ENCODE data around the gene PRKG1. TPM values are rescaled to one million over a fixed set of nuclear protein-coding genes. Genes with fewer than 3 reads are reported as not detected.

PRKG1 gene
- polyA plus RNA-seq, 4 donors: 0.45 to 7.4 (median 1.3) TPM

DNA sequence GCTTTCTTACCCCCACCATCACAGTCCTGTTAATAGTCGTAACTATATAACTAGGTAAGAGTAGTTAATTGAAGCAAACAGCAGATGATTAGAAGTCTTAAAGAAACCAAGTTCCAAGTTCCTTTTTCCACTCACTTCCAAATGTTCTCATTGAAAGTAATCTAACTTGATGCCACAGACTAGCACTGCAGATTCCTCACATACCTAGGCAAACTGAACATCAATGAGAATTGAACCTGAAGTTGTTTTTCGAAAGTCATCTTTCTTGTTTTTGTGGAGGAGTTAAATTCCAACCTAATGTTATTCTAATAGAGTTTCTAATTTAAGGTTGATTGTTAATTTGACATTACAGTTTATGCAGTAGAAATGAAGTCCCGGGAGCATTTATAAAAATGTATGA is 5.5 kb downstream of the PRKG1 start:
- FAIRE-seq: no peak
- Histone ChIP-seq H3K4me3 (ENCODE audit: low read depth in 1 of 3, low read length in 3 of 3) (no peak overlapping the region), H3K36me3 (ENCODE audit: control insufficient read depth in 3 of 3, insufficient read depth in 2 of 3, low read depth in 1 of 3, low read length in 3 of 3) (no peaks in the 10 kb centered on the region), H3K27me3 (ENCODE audit: control insufficient read depth in 3 of 3, insufficient read depth in 3 of 3, low read length in 3 of 3) (peaks cover 0 to 15% (median 0%) of the 10 kb centered on the region in 3 donors), H3K9me3 (ENCODE audit: control insufficient read depth in 2 of 2, insufficient read depth in 1 of 2, low read depth in 1 of 2, low read length in 1 of 2) (no peaks in the 10 kb centered on the region), H3K4me1 (ENCODE audit: control insufficient read depth in 3 of 3, insufficient read depth in 2 of 3, low read depth in 1 of 3, low read length in 2 of 3) (peaks cover 0 to 9% (median 0%) of the 10 kb centered on the region in 3 donors), H3K27ac (ENCODE audit: low read depth in 1 of 3, low read length in 2 of 3) (no peak overlapping the region)
- WGBS, 3 donors: 78 to 93% (median 93%) methylated on average over 3 of the region's 3 CpGs
- no peak for DNase-seq

DNA sequence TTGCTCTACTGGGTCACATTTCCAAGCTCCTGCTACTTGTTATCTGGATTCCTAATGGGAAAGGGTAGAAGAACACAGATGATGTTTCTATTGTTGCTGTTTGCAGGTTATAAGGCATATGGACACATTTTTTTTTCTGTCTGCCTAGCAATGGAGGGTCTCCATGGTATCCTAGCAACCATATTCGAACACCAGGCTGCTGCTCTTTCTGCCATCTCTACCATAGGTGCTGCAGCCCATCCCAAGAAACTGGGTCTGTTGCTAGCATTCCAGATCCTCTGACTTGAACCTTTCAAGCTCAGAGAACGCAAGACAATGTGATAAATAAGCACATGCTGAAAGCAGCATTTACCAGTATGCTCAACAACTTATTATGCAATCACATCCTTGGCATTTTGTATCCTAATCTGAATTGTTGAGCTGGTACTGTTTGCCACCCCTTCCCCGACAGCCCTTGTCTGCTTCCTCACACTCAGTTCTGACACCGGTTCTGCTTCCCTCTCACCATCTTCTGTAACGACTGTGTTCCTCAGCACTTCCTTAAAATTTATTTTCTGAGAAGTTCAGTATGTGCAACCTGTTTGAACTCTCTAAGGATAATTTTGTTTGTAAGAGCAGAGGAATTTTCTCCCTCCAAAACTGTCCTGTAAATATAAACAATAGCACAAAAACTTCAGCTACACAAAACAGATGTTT is 6.2 kb downstream of the PRKG1 start:
- Histone ChIP-seq H3K4me1 (ENCODE audit: control insufficient read depth in 3 of 3, insufficient read depth in 2 of 3, low read depth in 1 of 3, low read length in 2 of 3) (peaks cover 0 to 9% (median 0%) of the 10 kb centered on the region in 3 donors), H3K36me3 (ENCODE audit: control insufficient read depth in 3 of 3, insufficient read depth in 2 of 3, low read depth in 1 of 3, low read length in 3 of 3) (no peaks in the 10 kb centered on the region), H3K27me3 (ENCODE audit: control insufficient read depth in 3 of 3, insufficient read depth in 3 of 3, low read length in 3 of 3) (peaks cover 0 to 10% (median 0%) of the 10 kb centered on the region in 3 donors), H3K9me3 (ENCODE audit: control insufficient read depth in 2 of 2, insufficient read depth in 1 of 2, low read depth in 1 of 2, low read length in 1 of 2) (no peaks in the 10 kb centered on the region), H3K4me3 (ENCODE audit: low read depth in 1 of 3, low read length in 3 of 3) (no peak overlapping the region), H3K27ac (ENCODE audit: low read depth in 1 of 3, low read length in 2 of 3) (no peak overlapping the region)
- FAIRE-seq (no peak), DNase-seq (no peak)
- WGBS, 3 donors: 49 to 80% (median 66%) methylated on average over 5 of the region's 5 CpGs

DNA sequence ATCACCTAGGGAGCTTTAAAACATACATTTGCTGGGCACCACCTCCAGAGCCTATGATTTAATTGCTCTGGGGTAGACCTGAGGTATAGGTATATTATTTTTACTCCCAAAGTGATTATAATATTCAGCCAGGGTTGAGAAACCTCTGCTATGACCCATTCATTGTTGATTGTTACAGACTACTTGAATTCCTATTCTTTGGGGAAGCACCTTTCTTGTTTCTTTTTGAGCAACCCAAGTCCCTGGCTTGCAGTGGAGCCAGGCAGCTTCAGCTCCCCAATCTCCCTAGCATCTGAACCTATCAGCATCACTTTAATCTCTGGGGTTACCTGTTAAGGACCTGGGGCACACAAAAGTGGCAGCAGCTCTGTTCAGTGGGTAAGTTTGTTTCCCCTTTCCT is 8.6 kb downstream of the PRKG1 start:
- H3K4me1 ChIP-seq (ENCODE audit: control insufficient read depth in 3 of 3, insufficient read depth in 2 of 3, low read depth in 1 of 3, low read length in 2 of 3): peaks cover 0 to 9% (median 0%) of the 10 kb centered on the region in 3 donors
- DNase-seq (no peak), FAIRE-seq (no peak)
- H3K4me3 ChIP-seq (ENCODE audit: low read depth in 1 of 3, low read length in 3 of 3): no peak overlapping the region
- H3K9me3 ChIP-seq (ENCODE audit: control insufficient read depth in 2 of 2, insufficient read depth in 1 of 2, low read depth in 1 of 2, low read length in 1 of 2): no peaks in the 10 kb centered on the region
- H3K36me3 ChIP-seq (ENCODE audit: control insufficient read depth in 3 of 3, insufficient read depth in 2 of 3, low read depth in 1 of 3, low read length in 3 of 3): no peaks in the 10 kb centered on the region
- H3K27ac ChIP-seq (ENCODE audit: low read depth in 1 of 3, low read length in 2 of 3): peak overlapping the region in 2 of 3 donors; percentile 37 to 71
- H3K27me3 ChIP-seq (ENCODE audit: control insufficient read depth in 3 of 3, insufficient read depth in 3 of 3, low read length in 3 of 3): no peaks in the 10 kb centered on the region

DNA sequence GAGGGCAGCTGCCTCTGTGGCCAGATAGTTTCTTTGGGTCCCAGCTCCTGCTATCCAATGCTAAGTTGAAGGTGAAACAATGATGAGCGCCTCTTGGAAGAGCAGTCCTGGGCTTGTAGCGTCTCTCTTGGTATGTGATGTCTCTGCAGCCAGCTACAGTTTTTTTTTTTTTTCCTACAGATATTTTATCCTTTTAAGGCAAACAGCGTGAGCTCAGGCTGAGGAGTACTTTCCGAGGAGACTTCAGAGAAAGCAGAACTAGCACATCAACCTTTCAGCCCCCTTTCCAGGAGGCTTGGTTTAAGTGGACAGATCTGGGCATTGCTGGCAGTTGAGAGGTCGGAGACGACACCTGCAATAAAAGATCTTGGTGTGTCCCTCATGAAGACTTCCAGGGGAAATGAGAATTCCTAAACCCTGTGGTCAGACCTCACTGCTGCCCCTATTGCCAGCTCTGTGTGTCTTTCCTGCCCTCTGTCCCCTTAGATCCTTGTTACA is 9.1 kb downstream of the PRKG1 start:
- Histone ChIP-seq H3K27me3 (ENCODE audit: control insufficient read depth in 3 of 3, insufficient read depth in 3 of 3, low read length in 3 of 3) (no peaks in the 10 kb centered on the region), H3K27ac (ENCODE audit: low read depth in 1 of 3, low read length in 2 of 3) (peak overlapping the region in 2 of 3 donors; percentile 37 to 71), H3K9me3 (ENCODE audit: control insufficient read depth in 2 of 2, insufficient read depth in 1 of 2, low read depth in 1 of 2, low read length in 1 of 2) (no peaks in the 10 kb centered on the region), H3K4me3 (ENCODE audit: low read depth in 1 of 3, low read length in 3 of 3) (no peak overlapping the region), H3K36me3 (ENCODE audit: control insufficient read depth in 3 of 3, insufficient read depth in 2 of 3, low read depth in 1 of 3, low read length in 3 of 3) (no peaks in the 10 kb centered on the region), H3K4me1 (ENCODE audit: control insufficient read depth in 3 of 3, insufficient read depth in 2 of 3, low read depth in 1 of 3, low read length in 2 of 3) (peaks cover 0 to 9% (median 0%) of the 10 kb centered on the region in 3 donors)
- WGBS, 3 donors: 53 to 71% (median 55%) methylated on average over 6 of the region's 6 CpGs
- FAIRE-seq (no peak), DNase-seq (peak; percentile 22 to 48)

DNA sequence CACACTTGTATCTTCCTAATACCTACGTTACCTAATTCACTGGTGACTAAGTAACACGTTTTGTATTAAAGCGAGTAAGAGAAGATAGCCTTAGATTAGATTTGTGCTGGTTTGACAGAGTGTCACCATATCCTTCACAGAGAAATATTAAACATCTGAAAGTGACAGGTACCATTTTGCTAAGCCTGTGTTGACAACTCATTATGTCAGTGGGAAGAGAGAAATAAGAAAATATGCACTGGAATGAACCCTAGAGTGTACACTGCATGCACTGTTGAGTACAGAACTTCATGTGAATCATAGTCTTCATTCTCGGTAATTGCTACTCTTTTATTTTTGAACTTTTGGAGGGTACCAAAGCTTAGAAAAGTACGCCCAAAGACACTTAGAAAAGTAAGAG is 10.9 kb downstream of the PRKG1 start:
- Histone ChIP-seq H3K4me3 (ENCODE audit: low read depth in 1 of 3, low read length in 3 of 3) (no peak overlapping the region), H3K9me3 (ENCODE audit: control insufficient read depth in 2 of 2, insufficient read depth in 1 of 2, low read depth in 1 of 2, low read length in 1 of 2) (no peaks in the 10 kb centered on the region), H3K4me1 (ENCODE audit: control insufficient read depth in 3 of 3, insufficient read depth in 2 of 3, low read depth in 1 of 3, low read length in 2 of 3) (peaks cover 0 to 9% (median 0%) of the 10 kb centered on the region in 3 donors), H3K27ac (ENCODE audit: low read depth in 1 of 3, low read length in 2 of 3) (no peak overlapping the region), H3K27me3 (ENCODE audit: control insufficient read depth in 3 of 3, insufficient read depth in 3 of 3, low read length in 3 of 3) (no peaks in the 10 kb centered on the region), H3K36me3 (ENCODE audit: control insufficient read depth in 3 of 3, insufficient read depth in 2 of 3, low read depth in 1 of 3, low read length in 3 of 3) (no peaks in the 10 kb centered on the region)
- no peak for FAIRE-seq
- WGBS, 3 donors: 88 to 89% (median 89%) methylated on average over 5 of the region's 5 CpGs
- DNase-seq: no peak

DNA sequence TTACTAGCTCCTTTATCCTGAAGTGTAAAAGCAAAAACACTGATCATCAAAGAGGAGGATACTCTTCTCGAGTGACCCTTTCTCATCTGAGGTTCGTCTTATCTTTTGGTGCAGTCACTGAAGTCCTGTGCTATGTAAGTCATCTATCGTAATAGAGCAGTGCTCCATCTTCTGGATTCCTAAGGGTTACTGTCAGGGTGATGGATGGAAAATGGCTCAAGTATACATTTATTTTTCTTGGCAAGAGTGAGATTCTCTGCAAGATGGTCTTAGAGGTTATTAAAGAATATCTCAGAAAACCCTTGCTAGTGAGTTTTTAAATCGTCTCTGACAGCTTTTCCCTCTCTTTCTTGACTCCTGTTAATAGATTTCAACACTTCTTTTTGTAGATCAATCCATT is 12.4 kb downstream of the PRKG1 start:
- WGBS, 3 donors: 73 to 84% (median 80%) methylated on average over 4 of the region's 4 CpGs
- no peak overlapping the region for H3K4me3 ChIP-seq (ENCODE audit: low read depth in 1 of 3, low read length in 3 of 3)
- no peaks in the 10 kb centered on the region for H3K27me3 ChIP-seq (ENCODE audit: control insufficient read depth in 3 of 3, insufficient read depth in 3 of 3, low read length in 3 of 3)
- H3K27ac ChIP-seq (ENCODE audit: low read depth in 1 of 3, low read length in 2 of 3): no peak overlapping the region
- H3K9me3 ChIP-seq (ENCODE audit: control insufficient read depth in 2 of 2, insufficient read depth in 1 of 2, low read depth in 1 of 2, low read length in 1 of 2): no peaks in the 10 kb centered on the region
- peaks cover 0 to 9% (median 0%) of the 10 kb centered on the region in 3 donors for H3K4me1 ChIP-seq (ENCODE audit: control insufficient read depth in 3 of 3, insufficient read depth in 2 of 3, low read depth in 1 of 3, low read length in 2 of 3)
- DNase-seq (no peak), FAIRE-seq (no peak)
- no peaks in the 10 kb centered on the region for H3K36me3 ChIP-seq (ENCODE audit: control insufficient read depth in 3 of 3, insufficient read depth in 2 of 3, low read depth in 1 of 3, low read length in 3 of 3)

DNA sequence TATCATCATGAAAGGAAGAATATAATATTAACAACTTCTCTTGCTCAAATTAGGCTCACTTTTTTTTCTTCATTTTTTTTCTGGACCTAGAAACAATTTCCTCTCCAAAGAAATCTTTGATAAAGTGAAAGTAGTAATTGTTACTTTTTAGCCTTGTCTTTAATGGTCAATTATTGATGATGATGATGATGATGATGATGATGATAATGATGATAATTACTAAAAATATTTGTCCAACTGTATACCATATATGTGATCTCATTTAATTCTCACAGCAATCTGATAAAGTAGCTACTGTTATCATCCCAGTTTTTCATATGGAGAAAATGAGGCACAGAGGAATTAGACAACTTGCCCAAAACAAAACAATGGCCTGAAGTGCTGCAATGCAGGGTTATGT is 12.8 kb downstream of the PRKG1 start:
- H3K27ac ChIP-seq (ENCODE audit: low read depth in 1 of 3, low read length in 2 of 3): no peak overlapping the region
- no peaks in the 10 kb centered on the region for H3K27me3 ChIP-seq (ENCODE audit: control insufficient read depth in 3 of 3, insufficient read depth in 3 of 3, low read length in 3 of 3)
- DNase-seq: no peak
- H3K9me3 ChIP-seq (ENCODE audit: control insufficient read depth in 2 of 2, insufficient read depth in 1 of 2, low read depth in 1 of 2, low read length in 1 of 2): no peaks in the 10 kb centered on the region
- H3K4me3 ChIP-seq (ENCODE audit: low read depth in 1 of 3, low read length in 3 of 3): no peak overlapping the region
- H3K4me1 ChIP-seq (ENCODE audit: control insufficient read depth in 3 of 3, insufficient read depth in 2 of 3, low read depth in 1 of 3, low read length in 2 of 3): peaks cover 0 to 9% (median 0%) of the 10 kb centered on the region in 3 donors
- H3K36me3 ChIP-seq (ENCODE audit: control insufficient read depth in 3 of 3, insufficient read depth in 2 of 3, low read depth in 1 of 3, low read length in 3 of 3): no peaks in the 10 kb centered on the region
- no peak for FAIRE-seq

DNA sequence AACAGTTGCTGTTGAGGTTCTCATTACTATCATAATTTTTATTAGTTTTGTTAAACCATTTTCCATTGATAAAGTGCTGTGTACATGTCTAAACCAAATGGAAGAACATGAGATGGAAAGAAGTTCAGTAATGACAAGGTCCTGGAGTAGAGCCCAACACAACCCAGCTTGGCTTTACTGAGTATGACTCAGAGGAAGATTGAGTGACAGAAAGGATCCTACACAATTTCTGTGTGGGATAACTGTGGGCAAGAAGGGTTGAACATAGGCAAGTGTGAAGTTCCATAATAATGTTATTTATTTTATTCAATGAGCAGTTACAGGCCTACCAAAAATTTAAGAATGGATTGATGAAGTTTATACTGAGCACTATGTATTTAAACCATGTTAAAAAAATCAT is 15.9 kb downstream of the PRKG1 start:
- DNase-seq (no peak), FAIRE-seq (no peak)
- no peaks in the 10 kb centered on the region for H3K27me3 ChIP-seq (ENCODE audit: control insufficient read depth in 3 of 3, insufficient read depth in 3 of 3, low read length in 3 of 3)
- no peaks in the 10 kb centered on the region for H3K36me3 ChIP-seq (ENCODE audit: control insufficient read depth in 3 of 3, insufficient read depth in 2 of 3, low read depth in 1 of 3, low read length in 3 of 3)
- H3K4me3 ChIP-seq (ENCODE audit: low read depth in 1 of 3, low read length in 3 of 3): no peak overlapping the region
- H3K9me3 ChIP-seq (ENCODE audit: control insufficient read depth in 2 of 2, insufficient read depth in 1 of 2, low read depth in 1 of 2, low read length in 1 of 2): no peaks in the 10 kb centered on the region
- H3K27ac ChIP-seq (ENCODE audit: low read depth in 1 of 3, low read length in 2 of 3): no peak overlapping the region
- H3K4me1 ChIP-seq (ENCODE audit: control insufficient read depth in 3 of 3, insufficient read depth in 2 of 3, low read depth in 1 of 3, low read length in 2 of 3): no peaks in the 10 kb centered on the region

DNA sequence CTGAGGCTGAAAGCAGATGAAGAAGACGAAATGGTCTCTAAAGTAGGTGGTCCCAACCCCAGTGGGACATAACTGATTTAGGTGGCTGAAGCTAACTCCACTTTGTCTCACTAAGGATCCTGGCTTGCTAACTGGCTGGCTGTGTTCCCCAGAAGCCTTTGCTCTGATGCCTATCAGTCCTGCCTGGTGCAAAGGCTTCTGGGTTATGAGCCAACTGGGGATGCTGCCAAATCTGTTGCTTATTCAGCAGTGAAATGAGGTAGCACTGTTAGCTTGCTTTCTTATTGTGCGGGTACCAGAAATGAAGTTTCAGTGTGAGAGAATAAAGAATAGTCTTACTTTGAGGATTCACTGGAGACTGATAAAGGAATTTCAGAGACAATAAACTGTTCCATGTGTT is 18.1 kb downstream of the PRKG1 start:
- Histone ChIP-seq H3K4me1 (ENCODE audit: control insufficient read depth in 3 of 3, insufficient read depth in 2 of 3, low read depth in 1 of 3, low read length in 2 of 3) (no peaks in the 10 kb centered on the region), H3K27ac (ENCODE audit: low read depth in 1 of 3, low read length in 2 of 3) (no peak overlapping the region), H3K27me3 (ENCODE audit: control insufficient read depth in 3 of 3, insufficient read depth in 3 of 3, low read length in 3 of 3) (no peaks in the 10 kb centered on the region), H3K36me3 (ENCODE audit: control insufficient read depth in 3 of 3, insufficient read depth in 2 of 3, low read depth in 1 of 3, low read length in 3 of 3) (no peaks in the 10 kb centered on the region), H3K9me3 (ENCODE audit: control insufficient read depth in 2 of 2, insufficient read depth in 1 of 2, low read depth in 1 of 2, low read length in 1 of 2) (no peaks in the 10 kb centered on the region), H3K4me3 (ENCODE audit: low read depth in 1 of 3, low read length in 3 of 3) (no peak overlapping the region)
- FAIRE-seq (no peak), DNase-seq (no peak)
- WGBS, 3 donors: 64 to 78% (median 70%) methylated on average over 2 of the region's 2 CpGs
